ENCODE results near the gene ZPLD1. TPM values are rescaled to one million over a fixed set of nuclear protein-coding genes. Genes with fewer than 3 reads are reported as not detected.

ZPLD1 gene
- total and polyA plus RNA-seq, 7 experiments from 2014 or later, result not detected

- POLR2A ChIA-PET, result no interaction called here
- no peaks in the 10 kb centered on the region for H3K4me1 Mint-ChIP-seq
- Histone ChIP-seq H3K27me3 (ENCODE audit: control insufficient read depth in 2 of 2, insufficient read depth in 2 of 2, low read length in 2 of 2) (no peaks in the 10 kb centered on the region), H3K4me3 (ENCODE audit: low read length) (no peak overlapping the region), H3K4me1 (ENCODE audit: control insufficient read depth in 2 of 2, insufficient read depth in 2 of 2, low read length in 2 of 2) (no peaks in the 10 kb centered on the region), H3K27ac (ENCODE audit: low read depth, low read length) (no peak overlapping the region), H3K9me3 (ENCODE audit: control insufficient read depth in 2 of 3, low read length in 3 of 3) (no peaks in the 10 kb centered on the region), H3K36me3 (ENCODE audit: control insufficient read depth in 2 of 3, insufficient read depth in 3 of 3, low read length in 3 of 3) (no peaks in the 10 kb centered on the region)
- no peaks in the 10 kb centered on the region for H3K36me3 Mint-ChIP-seq
- no peak overlapping the region for H3K27ac Mint-ChIP-seq
- CTCF ChIA-PET, result no interaction called here
- peaks cover 0 to 3% (median 0%) of the 10 kb centered on the region in 11 donors for H3K9me3 Mint-ChIP-seq
- ATAC-seq, result no peak
- peaks cover 2 to 31% (median 28%) of the 10 kb centered on the region in 5 donors for H3K27me3 Mint-ChIP-seq
- H3K4me3 Mint-ChIP-seq, result no peak overlapping the region
- intact Hi-C loops (cut with micrococcal nuclease), result no loop called here
- DNase-seq, result no peak
Observed at GRCh38 chr3:102400142-102400541, 34.7 kb upstream of the ZPLD1 start.

- no peak for ATAC-seq
- CTCF ChIA-PET, result no interaction called here
- intact Hi-C loops (cut with micrococcal nuclease), result no loop called here
- Mint-ChIP-seq H3K4me1 (no peaks in the 10 kb centered on the region), H3K9me3 (peaks cover 0 to 2% (median 0%) of the 10 kb centered on the region in 11 donors), H3K27ac (no peak overlapping the region), H3K27me3 (peaks cover 2 to 31% (median 28%) of the 10 kb centered on the region in 5 donors), H3K36me3 (no peaks in the 10 kb centered on the region), H3K4me3 (no peak overlapping the region)
- no peak for DNase-seq
- Histone ChIP-seq H3K27ac (ENCODE audit: low read depth, low read length) (no peak overlapping the region), H3K9me3 (ENCODE audit: control insufficient read depth in 2 of 3, low read length in 3 of 3) (no peaks in the 10 kb centered on the region), H3K27me3 (ENCODE audit: control insufficient read depth in 2 of 2, insufficient read depth in 2 of 2, low read length in 2 of 2) (no peaks in the 10 kb centered on the region), H3K4me3 (ENCODE audit: low read length) (no peak overlapping the region), H3K4me1 (ENCODE audit: control insufficient read depth in 2 of 2, insufficient read depth in 2 of 2, low read length in 2 of 2) (no peaks in the 10 kb centered on the region), H3K36me3 (ENCODE audit: control insufficient read depth in 2 of 3, insufficient read depth in 3 of 3, low read length in 3 of 3) (no peaks in the 10 kb centered on the region)
- POLR2A ChIA-PET, result no interaction called here
Observed at GRCh38 chr3:102400766-102401165, 34.0 kb upstream of the ZPLD1 start.

- no peak for ATAC-seq
Observed at GRCh38 chr3:102410616-102411015, 24.2 kb upstream of the ZPLD1 start.

GRCh38 chr3:102415553-102415952 lies 19.3 kb upstream of the ZPLD1 start:
- no peak overlapping the region for H3K27ac ChIP-seq (ENCODE audit: low read depth, low read length)
- CTCF ChIA-PET, result no interaction called here
- H3K27me3 ChIP-seq (ENCODE audit: control insufficient read depth in 2 of 2, insufficient read depth in 2 of 2, low read length in 2 of 2), result no peaks in the 10 kb centered on the region
- H3K36me3 ChIP-seq (ENCODE audit: control insufficient read depth in 2 of 3, insufficient read depth in 3 of 3, low read length in 3 of 3), result no peaks in the 10 kb centered on the region
- no peaks in the 10 kb centered on the region for H3K9me3 ChIP-seq (ENCODE audit: control insufficient read depth in 2 of 3, low read length in 3 of 3)
- Mint-ChIP-seq H3K36me3 (no peaks in the 10 kb centered on the region), H3K4me3 (peak overlapping the region in 8 of 10 donors; percentile 0 to 71 (median 44)), H3K27me3 (peaks cover 0 to 4% (median 0%) of the 10 kb centered on the region in 5 donors), H3K4me1 (peaks cover 0 to 14% (median 8%) of the 10 kb centered on the region in 7 donors), H3K27ac (no peak overlapping the region), H3K9me3 (no peaks in the 10 kb centered on the region)
- DNase-seq (no peak), ATAC-seq (no peak)
- intact Hi-C loops (cut with micrococcal nuclease), result no loop called here
- POLR2A ChIA-PET, result interaction anchor here (1.1 kb wide), 1 partner anchor 9 kb away, joined by 3 read pairs; no protein-coding TSS in a partner anchor
- peak overlapping the region; percentile 3 for H3K4me3 ChIP-seq (ENCODE audit: low read length)
- H3K4me1 ChIP-seq (ENCODE audit: control insufficient read depth in 2 of 2, insufficient read depth in 2 of 2, low read length in 2 of 2), result no peaks in the 10 kb centered on the region

More at GRCh38 chr3:102410616-102411015, 24.2 kb upstream of the ZPLD1 start:
- ChIA-PET POLR2A (no interaction called here), CTCF (no interaction called here)
- Mint-ChIP-seq H3K27me3 (peaks cover 0 to 13% (median 5%) of the 10 kb centered on the region in 5 donors), H3K4me1 (peaks cover 0 to 9% (median 8%) of the 10 kb centered on the region in 7 donors), H3K9me3 (no peaks in the 10 kb centered on the region), H3K27ac (no peak overlapping the region), H3K4me3 (no peak overlapping the region), H3K36me3 (no peaks in the 10 kb centered on the region)
- no peaks in the 10 kb centered on the region for H3K36me3 ChIP-seq (ENCODE audit: control insufficient read depth in 2 of 3, insufficient read depth in 3 of 3, low read length in 3 of 3)
- H3K27ac ChIP-seq (ENCODE audit: low read depth, low read length), result no peak overlapping the region
- H3K4me1 ChIP-seq (ENCODE audit: control insufficient read depth in 2 of 2, insufficient read depth in 2 of 2, low read length in 2 of 2), result no peaks in the 10 kb centered on the region
- H3K4me3 ChIP-seq (ENCODE audit: low read length), result no peak overlapping the region
- H3K9me3 ChIP-seq (ENCODE audit: control insufficient read depth in 2 of 3, low read length in 3 of 3), result no peaks in the 10 kb centered on the region
- no peak for DNase-seq
- intact Hi-C loops (cut with micrococcal nuclease), result no loop called here
- H3K27me3 ChIP-seq (ENCODE audit: control insufficient read depth in 2 of 2, insufficient read depth in 2 of 2, low read length in 2 of 2), result no peaks in the 10 kb centered on the region

- ATAC-seq (no peak), DNase-seq (no peak)
- Mint-ChIP-seq H3K27me3 (peaks cover 0 to 8% (median 4%) of the 10 kb centered on the region in 5 donors), H3K36me3 (no peaks in the 10 kb centered on the region), H3K4me1 (peaks cover 0 to 12% (median 6%) of the 10 kb centered on the region in 7 donors), H3K9me3 (peaks cover 0 to 1% (median 0%) of the 10 kb centered on the region in 11 donors), H3K27ac (no peak overlapping the region), H3K4me3 (no peak overlapping the region)
- intact Hi-C loops (cut with micrococcal nuclease), result no loop called here
- Histone ChIP-seq H3K27ac (ENCODE audit: low read depth, low read length) (no peak overlapping the region), H3K4me1 (ENCODE audit: control insufficient read depth in 2 of 2, insufficient read depth in 2 of 2, low read length in 2 of 2) (no peaks in the 10 kb centered on the region), H3K4me3 (ENCODE audit: low read length) (no peak overlapping the region), H3K9me3 (ENCODE audit: control insufficient read depth in 2 of 3, low read length in 3 of 3) (no peaks in the 10 kb centered on the region), H3K27me3 (ENCODE audit: control insufficient read depth in 2 of 2, insufficient read depth in 2 of 2, low read length in 2 of 2) (no peaks in the 10 kb centered on the region), H3K36me3 (ENCODE audit: control insufficient read depth in 2 of 3, insufficient read depth in 3 of 3, low read length in 3 of 3) (no peaks in the 10 kb centered on the region)
- ChIA-PET POLR2A (interaction anchor here (0.7 kb wide), 1 partner anchor 8 kb away, joined by 4 read pairs; no protein-coding TSS in a partner anchor), CTCF (interaction anchor here (0.6 to 0.7 kb wide), 2 partner anchors 39 to 617 kb away, joined by 3 to 5 read pairs; no protein-coding TSS in a partner anchor)
Observed at GRCh38 chr3:102419786-102420185, 15.0 kb upstream of the ZPLD1 start.

GRCh38 chr3:102441832-102442231 lies 7.0 kb downstream of the ZPLD1 start:
- Mint-ChIP-seq H3K36me3 (no peaks in the 10 kb centered on the region), H3K27ac (no peak overlapping the region), H3K9me3 (no peaks in the 10 kb centered on the region), H3K4me3 (no peak overlapping the region), H3K27me3 (peaks cover 3 to 17% (median 10%) of the 10 kb centered on the region in 5 donors), H3K4me1 (no peaks in the 10 kb centered on the region)
- ChIA-PET CTCF (no interaction called here), POLR2A (interaction anchor here (1.0 kb wide), 1 partner anchor 9 kb away, joined by 3 read pairs; no protein-coding TSS in a partner anchor)
- no peaks in the 10 kb centered on the region for H3K4me1 ChIP-seq (ENCODE audit: control insufficient read depth in 2 of 2, insufficient read depth in 2 of 2, low read length in 2 of 2)
- no peak overlapping the region for H3K4me3 ChIP-seq (ENCODE audit: low read length)
- no peaks in the 10 kb centered on the region for H3K36me3 ChIP-seq (ENCODE audit: control insufficient read depth in 2 of 3, insufficient read depth in 3 of 3, low read length in 3 of 3)
- H3K27me3 ChIP-seq (ENCODE audit: control insufficient read depth in 2 of 2, insufficient read depth in 2 of 2, low read length in 2 of 2), result no peaks in the 10 kb centered on the region
- H3K9me3 ChIP-seq (ENCODE audit: control insufficient read depth in 2 of 3, low read length in 3 of 3), result no peaks in the 10 kb centered on the region
- no peak for ATAC-seq
- H3K27ac ChIP-seq (ENCODE audit: low read depth, low read length), result no peak overlapping the region
- DNase-seq, result no peak
- intact Hi-C loops (cut with micrococcal nuclease), result no loop called here

- Histone ChIP-seq H3K27me3 (ENCODE audit: control insufficient read depth in 2 of 2, insufficient read depth in 2 of 2, low read length in 2 of 2) (no peaks in the 10 kb centered on the region), H3K4me3 (ENCODE audit: low read length) (no peak overlapping the region), H3K9me3 (ENCODE audit: control insufficient read depth in 2 of 3, low read length in 3 of 3) (no peaks in the 10 kb centered on the region), H3K36me3 (ENCODE audit: control insufficient read depth in 2 of 3, insufficient read depth in 3 of 3, low read length in 3 of 3) (no peaks in the 10 kb centered on the region), H3K4me1 (ENCODE audit: control insufficient read depth in 2 of 2, insufficient read depth in 2 of 2, low read length in 2 of 2) (no peaks in the 10 kb centered on the region), H3K27ac (ENCODE audit: low read depth, low read length) (no peak overlapping the region)
- no peaks in the 10 kb centered on the region for H3K36me3 Mint-ChIP-seq
- intact Hi-C loops (cut with micrococcal nuclease), result no loop called here
- POLR2A ChIA-PET, result interaction anchor here (1.0 kb wide), 1 partner anchor 10 kb away, joined by 3 read pairs; no protein-coding TSS in a partner anchor
- no peaks in the 10 kb centered on the region for H3K9me3 Mint-ChIP-seq
- DNase-seq, result no peak
- no peak overlapping the region for H3K4me3 Mint-ChIP-seq
- CTCF ChIA-PET, result no interaction called here
- no peak for ATAC-seq
- H3K4me1 Mint-ChIP-seq, result no peaks in the 10 kb centered on the region
- peaks cover 0 to 6% (median 6%) of the 10 kb centered on the region in 5 donors for H3K27me3 Mint-ChIP-seq
- H3K27ac Mint-ChIP-seq, result no peak overlapping the region
Observed at GRCh38 chr3:102443021-102443420, 8.2 kb downstream of the ZPLD1 start.

Data from naive thymus-derived CD4-positive, alpha-beta T cell (primary cell).